Liver (tissue), 9 donors: ENCODE measurements around the gene SHC3. TPM values are rescaled to one million over a fixed set of nuclear protein-coding genes. Genes with fewer than 3 reads are reported as not detected.

Experiments used
- DNase-seq: peaks from one replicate; pipeline ENCODE4 v3.0.0-alpha.2; 2017; ENCODE audit warnings: low spot score
- H3K27ac ChIP-seq, 2 donors: one replicate each; pipeline ENCODE4 v1.7.0; 2013; ENCODE audit warnings: inconsistent platforms in 2 of 2, low read length in 2 of 2, control low read depth in 1 of 2, low read depth in 1 of 2, mild to moderate bottlenecking in 1 of 2
- H3K27me3 ChIP-seq, 4 donors: one replicate each; pipeline versions ENCODE4 v1.6.1 to v1.7.0; 2013; ENCODE audit warnings: low read length in 3 of 4, inconsistent platforms in 1 of 4, mild to moderate bottlenecking in 1 of 4, moderate library complexity in 1 of 4; ENCODE audit not compliant: control insufficient read depth in 4 of 4, insufficient read depth in 4 of 4
- H3K36me3 ChIP-seq, 4 donors: one replicate each; pipeline versions ENCODE4 v1.6.1 to v1.7.0; 2013; ENCODE audit warnings: low read length in 3 of 4, mild to moderate bottlenecking in 3 of 4, low read depth in 1 of 4, moderate library complexity in 1 of 4; ENCODE audit not compliant: control insufficient read depth in 4 of 4, insufficient read depth in 3 of 4
- H3K4me1 ChIP-seq, 4 donors: one replicate each; pipeline versions ENCODE4 v1.6.1 to v1.7.0; 2013; ENCODE audit warnings: low read length in 3 of 4, mild to moderate bottlenecking in 3 of 4, moderate library complexity in 1 of 4; ENCODE audit not compliant: control insufficient read depth in 4 of 4, insufficient read depth in 4 of 4
- H3K4me3 ChIP-seq, 3 donors: one replicate each; pipeline versions ENCODE4 v1.6.1 to v1.7.0; 2013; ENCODE audit warnings: low read length in 3 of 3, control low read depth in 1 of 3, low read depth in 1 of 3, mild to moderate bottlenecking in 1 of 3
- H3K9ac ChIP-seq, 2 donors: one replicate each; pipeline ENCODE4 v1.7.0; 2013; ENCODE audit warnings: low read length in 2 of 2, mild to moderate bottlenecking in 2 of 2, moderate library complexity in 2 of 2, control low read depth in 1 of 2, low read depth in 1 of 2
- H3K9me3 ChIP-seq, 4 donors: one replicate each; pipeline versions ENCODE4 v1.6.1 to v1.7.0; 2013; ENCODE audit warnings: low read length in 3 of 4; ENCODE audit not compliant: control insufficient read depth in 4 of 4
- FOXA1 ChIP-seq: IDR thresholded peaks from 2 replicates; pipeline ENCODE4 v1.6.1; 2016; ENCODE audit warnings: antibody characterized with exemption
- GABPA ChIP-seq, 2 donors: IDR thresholded peaks in 1 of 2; conservative IDR thresholded peaks in 1 of 2; 2 replicates each; pipeline ENCODE4 v1.6.1; 2016; ENCODE audit warnings: antibody characterized with exemption in 2 of 2, mild to moderate bottlenecking in 1 of 2, moderate library complexity in 1 of 2
- HNF4A ChIP-seq, 2 donors: conservative IDR thresholded peaks; 2 replicates each; pipeline ENCODE4 v1.6.1; 2016; ENCODE audit warnings: antibody characterized with exemption in 2 of 2, mild to moderate bottlenecking in 2 of 2
- JUND ChIP-seq, 2 donors: IDR thresholded peaks; 2 replicates each; pipeline ENCODE4 v1.6.1; 2016; ENCODE audit warnings: antibody characterized with exemption in 2 of 2
- NR2F2 ChIP-seq: IDR thresholded peaks from 2 replicates; pipeline ENCODE4 v1.6.1; 2016; ENCODE audit warnings: antibody characterized with exemption
- TAF1 ChIP-seq: conservative IDR thresholded peaks from 2 replicates; pipeline ENCODE4 v1.6.1; 2016; ENCODE audit warnings: antibody characterized with exemption, mild to moderate bottlenecking
- YY1 ChIP-seq: IDR thresholded peaks from 2 replicates; pipeline ENCODE4 v1.6.1; 2016; ENCODE audit warnings: antibody characterized with exemption, mild to moderate bottlenecking
- ZBTB33 ChIP-seq: IDR thresholded peaks from 2 replicates; pipeline ENCODE4 v1.6.1; 2016; ENCODE audit warnings: antibody characterized with exemption
- WGBS: extraction: QIAGEN DNeasy Blood & Tissue Kit; methylation state at CpG from one replicate; pipeline ENCODE4 v1.1.7; 2013; 5-methylcytosine and 5-hydroxymethylcytosine counted together
- polyA plus RNA-seq, 2 donors: library from polyadenylated mRNA; stranded (reverse) in 1 of 2; unstranded in 1 of 2; fragments of 200-250 nt in 1 of 2; fragments of >200 nt in 1 of 2; fragmentation: Nextera tagmentation in 1 of 2; extraction: Ambion mirVana in 1 of 2; gene quantifications; one replicate each; pipeline versions ENCODE4 v1.2.1 to v1.2.3, GENCODE V29; 2013 to 2015
- total RNA-seq, 2 donors: library from RNA; depleted of rRNA; stranded (reverse); fragments of >200 nt; gene quantifications; one replicate each; pipeline ENCODE4 v1.2.3, GENCODE V29; 2014
- TF ChIP-seq, protein P1 (sequence below): IDR thresholded peaks from 2 replicates; pipeline ENCODE4 v1.6.1; 2016; ENCODE audit warnings: antibody characterized with exemption, mild to moderate bottlenecking
- donor health status: healthy.
- donor health status: healthy.
- donor health status: healthy.
- donor health status: healthy.
- donor health status: healthy.

The SHC3 gene
- total and polyA plus RNA-seq, 4 donors, result 0.03 to 0.08 (median 0.04) TPM

DNA sequence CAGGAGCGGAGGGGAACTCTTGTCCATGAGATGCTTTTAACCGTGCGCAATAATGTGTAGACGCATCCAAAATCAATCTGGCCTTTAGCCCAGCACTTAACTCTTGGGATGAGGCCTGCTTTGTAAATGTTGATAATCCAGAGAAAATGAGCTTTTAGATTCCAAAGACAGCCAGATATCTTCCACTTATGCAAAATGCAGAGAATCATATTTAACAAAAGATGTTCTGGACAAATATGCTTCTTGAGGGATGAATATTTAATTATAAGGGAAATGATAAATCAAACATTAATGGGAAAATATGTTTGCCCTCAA lies 181.7 kb downstream of the SHC3 start (continued):
- TF ChIP-seq, protein P1, sequence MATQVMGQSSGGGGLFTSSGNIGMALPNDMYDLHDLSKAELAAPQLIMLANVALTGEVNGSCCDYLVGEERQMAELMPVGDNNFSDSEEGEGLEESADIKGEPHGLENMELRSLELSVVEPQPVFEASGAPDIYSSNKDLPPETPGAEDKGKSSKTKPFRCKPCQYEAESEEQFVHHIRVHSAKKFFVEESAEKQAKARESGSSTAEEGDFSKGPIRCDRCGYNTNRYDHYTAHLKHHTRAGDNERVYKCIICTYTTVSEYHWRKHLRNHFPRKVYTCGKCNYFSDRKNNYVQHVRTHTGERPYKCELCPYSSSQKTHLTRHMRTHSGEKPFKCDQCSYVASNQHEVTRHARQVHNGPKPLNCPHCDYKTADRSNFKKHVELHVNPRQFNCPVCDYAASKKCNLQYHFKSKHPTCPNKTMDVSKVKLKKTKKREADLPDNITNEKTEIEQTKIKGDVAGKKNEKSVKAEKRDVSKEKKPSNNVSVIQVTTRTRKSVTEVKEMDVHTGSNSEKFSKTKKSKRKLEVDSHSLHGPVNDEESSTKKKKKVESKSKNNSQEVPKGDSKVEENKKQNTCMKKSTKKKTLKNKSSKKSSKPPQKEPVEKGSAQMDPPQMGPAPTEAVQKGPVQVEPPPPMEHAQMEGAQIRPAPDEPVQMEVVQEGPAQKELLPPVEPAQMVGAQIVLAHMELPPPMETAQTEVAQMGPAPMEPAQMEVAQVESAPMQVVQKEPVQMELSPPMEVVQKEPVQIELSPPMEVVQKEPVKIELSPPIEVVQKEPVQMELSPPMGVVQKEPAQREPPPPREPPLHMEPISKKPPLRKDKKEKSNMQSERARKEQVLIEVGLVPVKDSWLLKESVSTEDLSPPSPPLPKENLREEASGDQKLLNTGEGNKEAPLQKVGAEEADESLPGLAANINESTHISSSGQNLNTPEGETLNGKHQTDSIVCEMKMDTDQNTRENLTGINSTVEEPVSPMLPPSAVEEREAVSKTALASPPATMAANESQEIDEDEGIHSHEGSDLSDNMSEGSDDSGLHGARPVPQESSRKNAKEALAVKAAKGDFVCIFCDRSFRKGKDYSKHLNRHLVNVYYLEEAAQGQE, result no peak

DNA sequence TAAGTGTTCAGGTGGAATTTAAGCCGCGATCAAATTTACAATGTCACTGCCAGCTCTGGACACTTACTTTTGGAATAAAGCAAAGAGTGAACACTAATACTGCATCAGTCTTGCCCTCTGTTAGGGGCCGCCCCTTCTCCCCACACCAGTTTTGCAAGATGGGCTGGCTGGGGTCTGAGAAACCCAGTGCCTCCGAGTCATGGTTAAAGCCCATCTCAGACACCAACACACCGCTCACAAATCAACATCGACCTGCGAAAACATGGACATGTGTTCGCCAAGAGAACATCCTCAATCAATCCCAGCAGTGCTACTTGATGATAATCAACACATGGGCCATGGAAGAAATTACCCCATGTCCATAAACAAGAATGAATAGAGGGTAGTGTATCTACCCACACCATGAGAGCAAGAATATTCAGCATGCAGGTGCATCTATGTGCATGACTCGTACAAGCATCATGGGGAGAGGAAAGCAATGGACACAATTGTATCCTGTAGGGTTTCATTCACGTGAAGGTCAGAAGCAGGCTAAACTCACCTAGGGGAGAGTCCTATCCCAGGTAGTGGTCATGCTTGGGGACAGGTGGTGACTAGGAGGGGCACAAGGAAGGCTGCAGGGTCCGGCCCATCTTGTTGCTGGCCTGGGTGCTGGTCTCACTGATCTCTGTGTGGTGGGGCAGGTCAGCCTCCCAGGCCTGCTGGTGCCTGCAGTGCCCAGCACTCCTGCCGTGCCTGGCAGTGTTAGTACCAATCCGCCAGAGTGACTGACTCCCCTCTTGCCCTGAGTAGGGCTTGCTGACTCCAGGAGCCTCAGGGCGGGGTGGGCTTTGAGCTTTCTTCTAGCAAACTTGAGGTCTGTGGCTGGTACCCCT lies 182.3 kb downstream of the SHC3 start:
- Histone ChIP-seq H3K27me3 (peaks cover 0 to 5% (median 2%) of the 10 kb centered on the region in 4 donors), H3K27ac (no peak overlapping the region), H3K4me3 (no peak overlapping the region), H3K9ac (no peak overlapping the region), H3K4me1 (peaks cover 0 to 33% (median 27%) of the 10 kb centered on the region in 4 donors), H3K9me3 (no peaks in the 10 kb centered on the region), H3K36me3 (no peaks in the 10 kb centered on the region)
- TF ChIP-seq, protein P1, result no peak
- TF ChIP-seq GABPA (IDR thresholded peaks at IDR 0.05 in 1 of 2, conservative IDR thresholded peaks at IDR 0.05 in 1 of 2) (no peak), JUND (IDR thresholded peaks at IDR 0.05) (no peak), NR2F2 (no peak), TAF1 (no peak), YY1 (no peak), FOXA1 (no peak)
- no peak for DNase-seq
- 93% methylated on average over 14 of the region's 14 CpGs for WGBS

- Histone ChIP-seq H3K27me3 (peaks cover 0 to 5% (median 2%) of the 10 kb centered on the region in 4 donors), H3K4me1 (peaks cover 0 to 31% (median 22%) of the 10 kb centered on the region in 4 donors), H3K36me3 (no peaks in the 10 kb centered on the region), H3K27ac (no peak overlapping the region), H3K4me3 (no peak overlapping the region), H3K9me3 (no peaks in the 10 kb centered on the region), H3K9ac (no peak overlapping the region)
- no peak for TF ChIP-seq FOXA1
- no peak for TF ChIP-seq HNF4A (conservative IDR thresholded peaks at IDR 0.05)
- no peak for TF ChIP-seq YY1
- no peak for TF ChIP-seq ZBTB33
- WGBS, result 85% methylated on average over 6 of the region's 6 CpGs
- no peak for DNase-seq
Measured at GRCh38 chr9:88995627-88996026, 183.0 kb downstream of the SHC3 start.
